ENCODE data around the gene TXNDC16.

Gene TXNDC16

GRCh38 chr14:52405314-52405713 is 147.0 kb downstream of the TXNDC16 start:
- peaks cover 87% of the 10 kb centered on the region for H3K27me3 ChIP-seq (ENCODE audit: low read depth, low read length)
- H3K9me3 ChIP-seq (ENCODE audit: insufficient read depth, low read length) = no peaks in the 10 kb centered on the region
- no peak overlapping the region for H3K9ac ChIP-seq (ENCODE audit: low read length)
- no peaks in the 10 kb centered on the region for H3K79me2 ChIP-seq (ENCODE audit: low read length)
- no peak overlapping the region for H2AFZ ChIP-seq (ENCODE audit: low read depth, low read length)
- no peak overlapping the region for H3K4me3 ChIP-seq (ENCODE audit: low read length)
- H3K4me1 ChIP-seq (ENCODE audit: low read length) = peaks cover 13% of the 10 kb centered on the region
- H3K27ac ChIP-seq (ENCODE audit: low read length) = no peak overlapping the region
- H3K4me2 ChIP-seq (ENCODE audit: low read length) = no peak overlapping the region
- H4K20me1 ChIP-seq (ENCODE audit: insufficient read depth, low read length) = peaks cover 42% of the 10 kb centered on the region; the same call in 1 of the 2 replicates
- no peaks in the 10 kb centered on the region for H3K36me3 ChIP-seq (replicated peaks; ENCODE audit: low read depth, low read length)
- TF ChIP-seq CTCF (IDR thresholded peaks at IDR 0.05; ENCODE audit: low read depth, low read length) (no peak), EZH2phosphoT487 (IDR thresholded peaks at IDR 0.05; ENCODE audit: low read depth) (no peak)

GRCh38 chr14:52402812-52403526 is 149.3 kb downstream of the TXNDC16 start:
- Histone ChIP-seq H4K20me1 (ENCODE audit: insufficient read depth, low read length) (peaks cover 55% of the 10 kb centered on the region; the same call in 1 of the 2 replicates), H3K9ac (ENCODE audit: low read length) (no peak overlapping the region), H3K27ac (ENCODE audit: low read length) (no peak overlapping the region), H3K4me1 (ENCODE audit: low read length) (peaks cover 13% of the 10 kb centered on the region), H3K4me3 (ENCODE audit: low read length) (no peak overlapping the region), H3K9me3 (ENCODE audit: insufficient read depth, low read length) (no peaks in the 10 kb centered on the region), H2AFZ (ENCODE audit: low read depth, low read length) (no peak overlapping the region), H3K36me3 (replicated peaks; ENCODE audit: low read depth, low read length) (no peaks in the 10 kb centered on the region), H3K79me2 (ENCODE audit: low read length) (no peaks in the 10 kb centered on the region), H3K4me2 (ENCODE audit: low read length) (0 out of 2 replicates have a peak overlapping the region, but pooled peaks have one; percentile 3), H3K27me3 (ENCODE audit: low read depth, low read length) (peaks cover 87% of the 10 kb centered on the region)
- TF ChIP-seq EZH2phosphoT487 (IDR thresholded peaks at IDR 0.05; ENCODE audit: low read depth) (no peak), CTCF (IDR thresholded peaks at IDR 0.05; ENCODE audit: low read depth, low read length) (no peak)

GRCh38 chr14:52400846-52401245 is 151.5 kb downstream of the TXNDC16 start:
- Histone ChIP-seq H3K27ac (ENCODE audit: low read length) (no peak overlapping the region), H3K4me3 (ENCODE audit: low read length) (no peak overlapping the region), H3K9me3 (ENCODE audit: insufficient read depth, low read length) (0 out of 2 replicates have a peak, but pooled peaks cover 7% of the 10 kb centered on the region), H3K4me1 (ENCODE audit: low read length) (peaks cover 16% of the 10 kb centered on the region), H3K9ac (ENCODE audit: low read length) (no peak overlapping the region), H3K27me3 (ENCODE audit: low read depth, low read length) (peaks cover 95% of the 10 kb centered on the region), H2AFZ (ENCODE audit: low read depth, low read length) (no peak overlapping the region), H3K4me2 (ENCODE audit: low read length) (no peak overlapping the region), H3K36me3 (replicated peaks; ENCODE audit: low read depth, low read length) (no peaks in the 10 kb centered on the region), H4K20me1 (ENCODE audit: insufficient read depth, low read length) (peaks cover 57% of the 10 kb centered on the region; the same call in 1 of the 2 replicates), H3K79me2 (ENCODE audit: low read length) (no peaks in the 10 kb centered on the region)
- TF ChIP-seq EZH2phosphoT487 (IDR thresholded peaks at IDR 0.05; ENCODE audit: low read depth) = peak; percentile 56; the same call in 1 of the 2 replicates
- no peak for TF ChIP-seq CTCF (IDR thresholded peaks at IDR 0.05; ENCODE audit: low read depth, low read length)

GRCh38 chr14:52399921-52400595 is 152.2 kb downstream of the TXNDC16 start:
- H3K36me3 ChIP-seq (replicated peaks; ENCODE audit: low read depth, low read length) = no peaks in the 10 kb centered on the region
- no peak overlapping the region for H2AFZ ChIP-seq (ENCODE audit: low read depth, low read length)
- H3K4me3 ChIP-seq (ENCODE audit: low read length) = no peak overlapping the region
- no peaks in the 10 kb centered on the region for H3K79me2 ChIP-seq (ENCODE audit: low read length)
- H4K20me1 ChIP-seq (ENCODE audit: insufficient read depth, low read length) = peaks cover 55% of the 10 kb centered on the region; the same call in 1 of the 2 replicates
- no peak for TF ChIP-seq EZH2phosphoT487 (IDR thresholded peaks at IDR 0.05; ENCODE audit: low read depth)
- TF ChIP-seq CTCF (IDR thresholded peaks at IDR 0.05; ENCODE audit: low read depth, low read length) = no peak
- H3K27me3 ChIP-seq (ENCODE audit: low read depth, low read length) = peaks cover 90% of the 10 kb centered on the region
- H3K4me2 ChIP-seq (ENCODE audit: low read length) = no peak overlapping the region
- H3K27ac ChIP-seq (ENCODE audit: low read length) = no peak overlapping the region
- peaks cover 20% of the 10 kb centered on the region for H3K4me1 ChIP-seq (ENCODE audit: low read length)
- no peak overlapping the region for H3K9ac ChIP-seq (ENCODE audit: low read length)
- H3K9me3 ChIP-seq (ENCODE audit: insufficient read depth, low read length) = 0 out of 2 replicates have a peak, but pooled peaks cover 7% of the 10 kb centered on the region

Data from OCI-LY3 (cell line).